Aorta (tissue), 5 donors: ENCODE data around the gene SIRT5. TPM values are rescaled to one million over a fixed set of nuclear protein-coding genes. Genes with fewer than 3 reads are reported as not detected.

Source experiments
- ATAC-seq: fragments of 200-7000 bp; cut with Tn5 transposase; one replicate; pipeline ENCODE4 v1.9.1; 2022; ENCODE audit warnings: moderate library complexity; ENCODE audit not compliant: low FRiP score
- DNase-seq, 2 donors: peaks; one replicate each; pipeline ENCODE4 v3.0.0-alpha.2; 2020
- H3K27ac ChIP-seq, 2 donors: one replicate each; pipeline ENCODE4 v1.5.1; 2013; ENCODE audit warnings: low read length in 2 of 2, mild to moderate bottlenecking in 2 of 2, moderate library complexity in 2 of 2, control low read depth in 1 of 2, inconsistent platforms in 1 of 2, low read depth in 1 of 2
- H3K27me3 ChIP-seq, 2 donors: one replicate each; pipeline ENCODE4 v1.6.1; 2013; ENCODE audit warnings: control low read depth in 1 of 2, low read length in 1 of 2, mild to moderate bottlenecking in 1 of 2, moderate library complexity in 1 of 2; ENCODE audit not compliant: insufficient read depth in 2 of 2, control insufficient read depth in 1 of 2
- H3K36me3 ChIP-seq, 2 donors: one replicate each; pipeline ENCODE4 v1.6.1; 2013; ENCODE audit warnings: control low read depth in 1 of 2, low read length in 1 of 2, mild to moderate bottlenecking in 1 of 2; ENCODE audit not compliant: insufficient read depth in 2 of 2, control insufficient read depth in 1 of 2
- H3K4me1 ChIP-seq, 2 donors: one replicate each; pipeline ENCODE4 v1.6.1; 2013; ENCODE audit warnings: low read length in 2 of 2, control low read depth in 1 of 2, mild to moderate bottlenecking in 1 of 2, moderate library complexity in 1 of 2; ENCODE audit not compliant: insufficient read depth in 2 of 2, control insufficient read depth in 1 of 2
- H3K4me3 ChIP-seq, 2 donors: one replicate each; pipeline ENCODE4 v1.5.1; 2013; ENCODE audit warnings: low read length in 2 of 2, control low read depth in 1 of 2, mild to moderate bottlenecking in 1 of 2
- H3K9me3 ChIP-seq: one replicate; pipeline ENCODE4 v1.6.1; 2013; ENCODE audit warnings: mild to moderate bottlenecking, low read length; ENCODE audit not compliant: control insufficient read depth
- WGBS, 2 donors: extraction: QIAGEN DNeasy Blood & Tissue Kit; methylation state at CpG; one replicate each; pipeline ENCODE4 v1.1.7; 2013; 5-methylcytosine and 5-hydroxymethylcytosine counted together
- intact Hi-C, 2 donors: fragments of 100-400 bp; cut with DNase I; formaldehyde crosslinking; loops; one replicate each; pipeline versions ENCODE4 v1.14.2 to v1.15.0; 2022
- polyA plus RNA-seq, 2 donors: library from polyadenylated mRNA; stranded (reverse); fragments of 200-250 nt; gene quantifications; one replicate each; pipeline ENCODE4 v1.2.3, GENCODE V29; 2013
- total RNA-seq, 2 donors: library from RNA; stranded (reverse); fragmentation: NEBNext Ultra II Directional; extraction: Animal tissue kit (Norgen Biotek cat#: 25700); gene quantifications; one replicate each; pipeline ENCODE4 v1.2.1, GENCODE V29; 2021
- donor health status: healthy with polysubstance abuse.
- donor health status: Bipolar disorder and iron deficiency.
- donor health status: DM: no; HTN: no; CAD: no.
- donor health status: DM: no; HTN: no; CAD: no.
- donor health status: DM: yes; HTN: yes; CAD: no.

Gene SIRT5
- total and polyA plus RNA-seq, 4 donors, result 5.0 to 9.8 (median 7.3) TPM

DNA sequence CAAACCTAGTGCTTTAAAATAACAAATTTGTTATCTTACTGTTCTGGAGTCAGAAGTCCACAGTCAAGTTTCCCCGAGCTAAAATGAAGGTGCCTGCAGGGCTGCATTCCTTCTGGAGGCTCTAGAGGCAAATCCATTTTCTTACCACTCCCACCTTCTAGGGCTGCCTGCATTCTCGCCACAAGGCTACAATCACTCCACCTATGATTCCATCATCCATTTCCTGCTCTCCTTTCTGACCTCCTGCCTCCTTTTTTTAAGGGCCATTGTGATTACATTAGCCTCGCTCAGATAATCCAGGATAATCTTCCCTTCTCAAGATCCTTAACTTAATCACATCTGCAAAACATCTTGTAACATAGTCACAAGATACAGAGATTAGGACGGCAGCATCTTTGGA is 42.4 kb upstream of the SIRT5 start:
- intact Hi-C loops, result loop anchor here in 1 of 2 donors (5.0 kb wide), 1 partner anchor 585 kb away; no protein-coding TSS in a partner anchor
- no peak overlapping the region for H3K4me3 ChIP-seq
- DNase-seq (no peak), ATAC-seq (no peak)
- no peaks in the 10 kb centered on the region for H3K27me3 ChIP-seq
- H3K9me3 ChIP-seq, result no peaks in the 10 kb centered on the region
- no peaks in the 10 kb centered on the region for H3K4me1 ChIP-seq
- H3K27ac ChIP-seq, result no peak overlapping the region
- 66 to 68% methylated on average over 4 of the region's 4 CpGs for WGBS, 2 donors
- no peaks in the 10 kb centered on the region for H3K36me3 ChIP-seq

DNA sequence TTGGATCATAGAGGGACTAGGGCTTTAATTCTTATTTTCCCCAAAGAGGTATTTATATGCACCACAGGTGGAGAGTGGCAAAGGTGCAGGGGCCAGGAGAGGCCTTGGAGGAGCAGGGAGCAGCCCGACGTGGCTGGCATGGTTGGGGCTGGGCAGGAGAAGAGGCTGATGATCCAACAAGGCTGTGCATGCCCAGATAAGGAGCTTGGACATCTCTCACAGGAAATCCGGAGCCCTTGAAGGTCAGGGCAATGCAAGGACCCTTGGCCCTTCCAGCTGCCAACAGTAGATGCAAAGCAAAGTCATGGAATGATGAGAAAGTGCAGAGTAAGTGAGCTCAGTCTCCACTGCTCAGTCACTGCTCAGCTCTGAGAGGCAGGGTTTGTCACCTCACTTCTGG is 39.9 kb upstream of the SIRT5 start:
- 73 to 75% methylated on average over 3 of the region's 3 CpGs for WGBS, 2 donors
- intact Hi-C loops, result loop anchor here in 1 of 2 donors (5.0 kb wide), 1 partner anchor 587 kb away; no protein-coding TSS in a partner anchor

DNA sequence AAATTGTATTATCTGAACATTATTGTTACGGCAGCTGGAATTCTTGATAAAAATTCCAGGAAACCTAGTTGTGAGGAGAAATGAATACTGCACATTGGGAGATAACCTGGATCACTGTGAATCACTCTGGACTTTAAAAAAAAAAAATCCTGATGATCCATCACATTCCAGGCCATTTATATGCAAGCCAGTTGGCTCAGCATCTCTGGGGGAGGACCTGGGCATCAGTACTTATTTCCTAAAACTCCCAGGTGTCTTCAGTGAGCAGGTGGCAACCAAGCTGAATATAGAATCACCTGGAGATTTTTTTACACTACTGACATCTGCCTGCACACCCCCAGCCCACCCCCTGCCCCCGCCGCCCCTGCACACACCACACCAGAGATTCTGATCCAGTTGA is 39.1 kb upstream of the SIRT5 start:
- WGBS, 2 donors, result 92 to 96% methylated on average over 3 of the region's 3 CpGs
- no peaks in the 10 kb centered on the region for H3K36me3 ChIP-seq
- H3K27me3 ChIP-seq, result no peaks in the 10 kb centered on the region
- no peak overlapping the region for H3K27ac ChIP-seq
- DNase-seq (no peak), ATAC-seq (no peak)
- no peaks in the 10 kb centered on the region for H3K9me3 ChIP-seq
- intact Hi-C loops, result loop anchor here (5.0 kb wide), 2 partner anchors 153 to 198 kb away; no protein-coding TSS in a partner anchor
- H3K4me1 ChIP-seq, result no peaks in the 10 kb centered on the region
- H3K4me3 ChIP-seq, result no peak overlapping the region

More for the DNA sequence above, 39.9 kb upstream of the SIRT5 start:
- no peaks in the 10 kb centered on the region for H3K4me1 ChIP-seq
- ATAC-seq, result no peak
- DNase-seq, result no peak
- no peak overlapping the region for H3K27ac ChIP-seq
- no peaks in the 10 kb centered on the region for H3K9me3 ChIP-seq
- H3K4me3 ChIP-seq, result no peak overlapping the region
- no peaks in the 10 kb centered on the region for H3K27me3 ChIP-seq
- no peaks in the 10 kb centered on the region for H3K36me3 ChIP-seq

DNA sequence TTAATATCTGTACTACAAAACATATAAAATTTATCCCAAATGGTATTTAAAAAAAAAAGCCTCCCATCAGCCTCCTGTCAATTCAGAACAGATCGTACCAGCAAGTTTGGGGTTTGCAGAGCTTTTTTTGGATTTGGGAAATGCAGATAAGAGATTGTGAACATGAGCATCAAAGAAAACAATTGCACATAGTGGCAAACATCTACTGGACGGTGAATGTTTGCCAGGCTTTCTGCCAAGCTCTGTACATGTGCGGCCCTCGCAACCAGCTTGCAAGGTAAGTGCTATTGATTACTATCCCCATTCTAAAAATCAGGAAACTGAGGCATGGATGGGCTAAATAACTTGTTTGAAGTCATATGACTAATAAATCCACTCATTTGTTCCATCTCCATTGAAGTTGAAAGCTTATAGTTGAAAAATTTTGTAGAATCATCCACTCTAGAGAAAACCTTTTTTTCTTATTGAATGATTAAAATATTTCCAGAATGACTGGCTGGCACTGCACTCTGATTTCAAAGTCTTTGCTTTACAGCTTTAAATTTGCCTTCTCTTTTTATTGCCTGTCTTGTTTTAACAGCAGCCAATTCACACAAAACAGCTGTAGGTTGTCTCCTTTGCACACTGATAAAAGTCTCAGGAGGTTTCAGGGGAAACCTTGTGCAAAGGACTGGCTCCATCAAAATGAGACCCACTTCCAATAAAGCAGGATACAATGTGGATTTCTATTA is 37.4 kb upstream of the SIRT5 start:
- no peaks in the 10 kb centered on the region for H3K9me3 ChIP-seq
- no peak overlapping the region for H3K4me3 ChIP-seq
- no peak overlapping the region for H3K27ac ChIP-seq
- H3K36me3 ChIP-seq, result no peaks in the 10 kb centered on the region
- ATAC-seq, result no peak
- no peak for DNase-seq
- WGBS, 2 donors, result 95 to 97% methylated on average over 4 of the region's 4 CpGs
- no peaks in the 10 kb centered on the region for H3K4me1 ChIP-seq
- intact Hi-C loops, result loop anchor here (5.0 kb wide), 2 partner anchors 155 to 200 kb away; no protein-coding TSS in a partner anchor
- no peaks in the 10 kb centered on the region for H3K27me3 ChIP-seq

DNA sequence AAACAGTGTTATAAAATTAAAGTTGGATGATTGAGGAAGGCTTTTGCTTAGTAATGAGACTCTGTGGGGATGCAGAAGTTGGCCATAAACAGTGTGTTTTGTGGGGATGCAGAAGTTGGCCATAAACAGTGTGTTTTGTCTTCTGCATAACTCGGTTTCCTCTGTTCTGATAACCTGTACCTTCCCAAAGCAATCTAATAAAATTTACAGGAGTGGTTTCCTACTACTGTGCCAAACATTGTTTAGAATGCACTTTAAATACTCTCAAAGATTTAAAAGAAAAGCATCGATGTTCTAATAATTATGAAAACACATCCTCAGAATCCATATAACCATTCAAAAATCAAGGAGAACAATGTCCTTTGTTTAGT is 36.9 kb upstream of the SIRT5 start:
- H3K36me3 ChIP-seq, result no peaks in the 10 kb centered on the region
- H3K27ac ChIP-seq, result no peak overlapping the region
- intact Hi-C loops, result loop anchor here (5.0 kb wide), 2 partner anchors 155 to 200 kb away; no protein-coding TSS in a partner anchor
- no peaks in the 10 kb centered on the region for H3K9me3 ChIP-seq
- H3K27me3 ChIP-seq, result no peaks in the 10 kb centered on the region
- WGBS, 2 donors, result 77 to 89% methylated on average over 2 of the region's 2 CpGs
- DNase-seq, result no peak
- no peak for ATAC-seq
- no peak overlapping the region for H3K4me3 ChIP-seq
- no peaks in the 10 kb centered on the region for H3K4me1 ChIP-seq

DNA sequence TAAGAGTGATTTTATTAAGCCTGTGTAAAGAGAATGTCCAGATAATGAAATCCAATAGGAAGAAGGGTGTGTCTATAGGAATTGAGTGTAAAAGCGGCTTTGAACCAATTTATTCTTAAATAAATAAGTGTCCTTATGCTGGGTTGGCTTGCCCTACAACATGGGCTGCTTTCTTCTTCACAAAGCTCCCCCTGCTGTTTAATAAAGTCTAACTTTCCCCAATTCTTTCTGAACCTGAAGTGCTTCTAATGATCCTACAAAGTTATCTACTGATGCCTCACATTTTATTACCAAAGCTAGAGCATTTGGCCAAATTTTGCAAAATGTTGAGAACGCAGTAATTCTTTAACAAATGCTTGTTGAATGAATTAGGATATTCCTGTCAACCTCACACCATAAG is 36.3 kb upstream of the SIRT5 start:
- no peaks in the 10 kb centered on the region for H3K27me3 ChIP-seq
- ATAC-seq (no peak), DNase-seq (no peak)
- H3K36me3 ChIP-seq, result no peaks in the 10 kb centered on the region
- H3K27ac ChIP-seq, result no peak overlapping the region
- 49 to 54% methylated on average over 2 of the region's 2 CpGs for WGBS, 2 donors
- intact Hi-C loops, result loop anchor here (5.0 kb wide), 2 partner anchors 156 to 201 kb away; no protein-coding TSS in a partner anchor
- no peaks in the 10 kb centered on the region for H3K4me1 ChIP-seq
- H3K9me3 ChIP-seq, result no peaks in the 10 kb centered on the region
- no peak overlapping the region for H3K4me3 ChIP-seq

DNA sequence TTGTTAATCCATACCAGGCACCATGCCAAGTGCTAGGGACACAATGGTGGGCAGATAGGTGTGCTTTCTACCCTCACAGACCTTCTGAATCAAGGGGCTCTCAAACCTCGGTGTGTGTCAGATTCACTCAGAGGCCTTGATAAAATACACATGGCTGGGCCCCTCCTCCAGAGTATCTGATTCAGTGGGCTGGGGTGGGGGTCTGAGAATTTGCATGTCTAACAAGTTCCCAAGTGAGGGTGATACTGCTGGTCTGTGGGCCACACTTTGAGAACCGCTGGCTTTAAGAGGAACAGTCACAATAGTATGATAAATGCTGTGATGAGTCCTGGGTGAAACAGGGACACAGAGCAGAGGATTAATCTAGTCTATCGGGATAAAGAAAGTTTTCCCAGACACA is 35.8 kb upstream of the SIRT5 start:
- Histone ChIP-seq H3K4me1 (no peaks in the 10 kb centered on the region), H3K27ac (no peak overlapping the region), H3K36me3 (no peaks in the 10 kb centered on the region), H3K27me3 (no peaks in the 10 kb centered on the region), H3K4me3 (no peak overlapping the region), H3K9me3 (no peaks in the 10 kb centered on the region)
- DNase-seq (no peak), ATAC-seq (no peak)
- intact Hi-C loops, result loop anchor here (5.0 kb wide), 2 partner anchors 156 to 201 kb away; no protein-coding TSS in a partner anchor
- WGBS, 2 donors, result 83 to 84% methylated on average over 3 of the region's 3 CpGs

DNA sequence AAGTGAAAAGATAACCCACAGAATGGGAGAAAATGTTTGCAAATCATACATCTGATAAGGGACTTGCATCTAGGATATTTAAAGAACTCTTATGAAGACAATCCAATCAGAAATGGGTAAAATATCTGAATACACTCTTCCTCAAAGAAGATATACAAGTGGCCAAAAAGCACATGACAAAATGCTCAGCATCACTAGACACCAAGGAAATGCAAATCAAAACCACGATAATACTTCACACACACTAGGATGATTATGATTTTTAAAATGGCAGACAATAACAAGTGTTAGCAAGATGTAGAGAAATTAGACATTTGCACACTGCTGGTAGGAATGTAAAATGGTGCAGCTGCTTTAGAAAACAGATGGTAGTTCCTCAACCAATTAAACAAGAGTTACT is 34.8 kb upstream of the SIRT5 start:
- DNase-seq (no peak), ATAC-seq (no peak)
- intact Hi-C loops, result loop anchor here (5.0 kb wide), 2 partner anchors 157 to 202 kb away; no protein-coding TSS in a partner anchor
- Histone ChIP-seq H3K36me3 (no peaks in the 10 kb centered on the region), H3K4me1 (no peaks in the 10 kb centered on the region), H3K27me3 (no peaks in the 10 kb centered on the region), H3K9me3 (no peaks in the 10 kb centered on the region), H3K27ac (no peak overlapping the region), H3K4me3 (no peak overlapping the region)
- WGBS, 2 donors, result 93 to 94% methylated on average over 1 of the region's 1 CpG

DNA sequence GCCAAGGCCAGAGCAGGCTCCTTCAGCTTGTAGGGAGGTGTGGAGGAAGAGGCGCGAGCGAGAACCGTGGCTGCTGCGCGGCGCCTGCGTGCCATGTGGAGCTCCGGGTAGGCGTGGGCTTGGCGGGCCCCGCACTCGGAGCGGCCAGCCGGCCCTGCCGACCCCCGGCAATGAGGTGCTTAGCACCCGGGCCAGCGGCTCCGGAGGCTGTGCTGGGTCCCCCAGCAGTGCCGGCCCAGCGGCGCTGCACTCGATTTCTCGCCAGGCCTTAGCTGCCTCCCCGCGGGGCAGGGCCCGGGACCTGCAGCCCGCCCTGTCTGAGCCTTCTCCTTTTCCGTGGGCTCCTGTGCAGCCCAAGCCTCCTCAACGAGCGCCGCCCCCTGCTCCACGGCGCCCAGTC is 32.9 kb upstream of the SIRT5 start:
- Histone ChIP-seq H3K4me3 (no peak overlapping the region), H3K36me3 (no peaks in the 10 kb centered on the region), H3K27ac (no peak overlapping the region), H3K27me3 (no peaks in the 10 kb centered on the region), H3K9me3 (no peaks in the 10 kb centered on the region), H3K4me1 (no peaks in the 10 kb centered on the region)
- intact Hi-C loops, result no loop called here
- ATAC-seq, result no peak
- 97% methylated on average over 30 to 35 of the region's 35 CpGs for WGBS, 2 donors
- DNase-seq, result no peak
